GM18870 (cell line): ENCODE data around the gene ME3.
"Not testable (repeated sequence)": the region's sequence is repeated elsewhere in the genome, so short reads cannot be mapped to it uniquely, and the experiment has no call there.

Experiments
- ATAC-seq: cut with Tn5 transposase; IDR thresholded peaks from one replicate; pipeline ENCODE4 v1.9.1; 2021; ENCODE audit warnings: moderate library complexity; ENCODE audit not compliant: unreplicated experiment

Gene ME3

DNA sequence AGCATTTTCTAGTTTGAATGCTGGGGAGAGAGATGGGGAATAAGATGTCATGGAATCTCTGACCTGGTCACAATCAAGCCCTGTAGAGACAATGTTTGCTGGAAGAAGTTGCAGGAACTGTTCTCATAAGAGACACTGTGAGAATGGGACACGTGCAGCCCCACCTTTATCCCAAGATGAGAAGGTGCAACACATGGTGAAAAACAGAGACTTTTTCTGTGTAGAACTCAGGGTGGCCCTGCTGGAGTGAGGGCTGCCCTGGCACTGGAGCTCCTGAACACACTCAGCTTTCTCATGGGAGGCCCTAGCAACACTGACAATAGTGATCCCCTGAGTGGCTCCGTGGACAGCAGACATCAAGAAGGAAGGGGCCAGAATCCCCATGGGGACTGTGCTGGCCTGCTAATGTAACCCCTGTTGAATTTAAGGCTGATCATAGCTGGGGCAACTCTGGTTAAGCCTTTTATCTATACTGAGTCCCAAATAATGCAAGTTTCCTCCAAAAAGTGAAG lies 106.6 kb downstream of the ME3 start:
- ATAC-seq = no peak

DNA sequence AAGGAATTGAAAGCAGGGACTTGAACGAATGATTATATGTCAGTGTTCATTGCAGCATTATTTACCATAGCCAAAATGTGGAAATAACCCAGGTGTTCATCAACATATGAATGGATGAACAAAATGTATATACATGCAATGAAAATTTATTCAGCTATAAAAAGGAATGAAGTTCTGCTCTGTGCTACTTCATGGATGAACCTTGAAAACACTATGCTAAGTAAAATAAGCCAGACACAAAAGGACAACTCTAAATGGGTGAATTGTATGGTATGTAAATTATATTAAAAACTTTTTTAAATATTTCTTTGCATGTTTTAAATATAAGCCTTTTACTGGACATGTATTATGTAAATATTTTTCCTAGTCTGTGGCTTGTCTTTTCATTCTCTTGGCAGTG lies 107.0 kb downstream of the ME3 start:
- no peak for ATAC-seq

DNA sequence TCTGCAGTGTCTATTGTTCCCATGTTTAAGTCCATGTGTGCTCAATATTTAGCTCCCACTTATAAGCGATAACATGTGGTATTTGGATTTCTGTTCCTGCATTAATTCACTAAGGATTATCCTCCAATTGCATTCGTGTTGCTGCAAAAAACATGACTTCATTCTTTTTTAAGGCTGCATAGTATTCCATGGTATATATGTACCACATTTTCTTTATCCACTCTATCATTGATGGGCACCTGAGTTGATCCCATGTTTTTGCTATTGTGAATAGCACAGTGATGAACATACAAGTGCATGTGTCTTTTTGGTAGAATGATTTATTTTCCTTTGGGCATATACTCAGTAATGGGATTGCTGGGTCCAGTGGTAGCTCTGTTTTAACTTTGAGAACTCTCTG lies 109.6 kb downstream of the ME3 start:
- not testable (repeated sequence) for ATAC-seq

DNA sequence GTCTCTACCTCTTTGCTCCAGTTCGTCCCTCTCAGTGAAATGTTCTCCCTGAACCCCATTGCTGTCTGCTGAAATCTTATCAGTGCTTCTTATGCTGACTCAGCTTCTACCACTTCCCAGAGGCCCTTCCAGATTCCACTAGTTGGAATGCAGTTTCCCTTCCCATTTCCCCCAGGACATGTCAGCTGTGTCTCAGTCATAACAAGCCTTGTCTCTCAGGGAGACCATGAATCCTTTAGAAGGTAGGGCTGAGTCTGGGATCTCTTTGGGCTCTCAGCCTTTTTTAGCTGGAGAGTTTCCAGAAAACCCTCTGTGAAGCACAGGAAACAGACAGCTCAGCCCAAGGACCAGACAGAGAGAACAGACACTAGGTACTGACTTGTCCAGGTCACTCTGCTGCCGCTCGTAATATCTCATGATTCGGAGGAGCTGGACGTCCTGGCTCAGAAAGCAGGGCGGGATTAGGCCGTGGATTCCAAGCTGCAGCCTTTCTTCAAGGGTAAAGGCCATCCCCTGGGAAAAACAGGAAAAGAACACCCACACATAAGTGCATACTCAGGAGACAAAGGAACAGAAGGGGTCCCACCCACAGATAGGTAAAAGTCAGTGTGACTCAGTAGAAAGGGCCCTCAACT lies 113.0 kb downstream of the ME3 start:
- no peak for ATAC-seq

DNA sequence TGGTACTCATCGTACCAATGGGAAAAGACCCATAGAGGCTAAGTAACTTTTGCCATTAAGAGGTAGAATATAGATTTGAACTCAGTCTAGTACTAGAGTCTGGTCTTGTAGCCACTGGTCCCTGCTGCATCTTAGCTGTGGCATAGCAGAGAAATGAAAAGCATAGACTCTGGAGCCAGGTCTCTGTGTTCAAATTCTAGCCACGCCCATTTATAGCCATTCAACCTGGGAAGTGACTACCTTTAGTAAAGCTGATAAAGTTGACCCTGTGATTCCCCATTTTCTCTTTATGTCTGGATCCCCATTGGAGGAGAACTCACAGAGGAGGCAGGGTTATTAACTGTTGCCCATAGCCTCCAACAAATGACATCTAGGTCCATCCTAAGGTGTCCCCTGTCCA lies 113.6 kb downstream of the ME3 start:
- ATAC-seq = no peak

DNA sequence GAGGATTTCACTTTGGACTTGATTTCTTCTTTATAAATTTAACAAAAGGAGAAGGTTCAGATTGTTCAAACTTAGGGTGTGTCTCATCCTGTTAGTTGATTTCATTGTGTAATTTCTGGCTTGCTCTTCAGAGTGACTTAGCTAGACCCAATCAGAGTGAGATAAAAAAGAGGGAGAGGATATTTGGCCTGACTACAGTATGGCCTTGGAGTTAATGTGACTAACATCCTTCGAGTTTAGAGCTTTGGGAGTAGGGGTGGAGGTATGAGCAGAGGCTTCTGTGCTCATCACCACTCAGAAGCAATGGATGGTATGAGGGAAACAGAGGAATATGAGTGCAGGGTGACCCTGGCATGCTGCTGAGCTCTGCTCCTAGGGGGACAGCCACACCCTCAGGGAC lies 114.2 kb downstream of the ME3 start:
- no peak for ATAC-seq

DNA sequence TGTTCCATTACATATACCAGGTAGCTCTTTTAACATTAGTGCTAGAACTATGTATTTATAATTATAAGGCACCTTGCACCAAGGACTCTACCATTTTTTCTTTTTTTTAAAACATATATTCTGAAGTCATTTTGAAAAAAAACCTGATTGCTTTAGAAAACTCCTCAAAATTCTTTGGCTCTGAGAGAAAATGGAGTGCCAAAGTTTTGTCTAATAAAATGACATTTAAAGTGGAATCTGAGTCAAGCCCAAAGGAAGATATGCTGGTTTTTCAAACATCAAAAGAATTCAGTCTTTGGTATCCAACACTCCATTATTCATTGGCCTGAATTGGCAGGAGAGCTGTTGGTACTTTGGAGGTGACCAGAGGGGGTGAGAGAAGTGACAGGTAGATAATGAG lies 116.5 kb downstream of the ME3 start:
- ATAC-seq = no peak

DNA sequence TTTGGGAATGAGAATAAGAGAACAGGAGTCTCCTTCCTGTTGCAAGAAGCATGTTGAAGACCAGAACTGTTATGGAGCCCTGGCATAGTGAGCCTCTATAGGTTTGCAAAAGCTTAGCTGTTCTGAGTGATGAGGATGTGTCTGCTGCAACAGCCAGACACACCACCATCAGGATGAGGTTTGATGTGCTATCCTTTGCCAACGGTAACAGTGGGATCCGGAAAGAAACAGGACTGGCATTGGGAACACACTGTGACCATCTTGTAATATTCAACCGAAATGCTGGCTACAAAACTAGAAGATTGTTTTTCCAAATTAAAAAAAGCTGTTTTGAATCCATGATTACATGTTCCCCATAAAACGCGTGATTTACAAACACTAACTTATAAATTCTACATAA lies 117.0 kb downstream of the ME3 start:
- ATAC-seq = no peak

DNA sequence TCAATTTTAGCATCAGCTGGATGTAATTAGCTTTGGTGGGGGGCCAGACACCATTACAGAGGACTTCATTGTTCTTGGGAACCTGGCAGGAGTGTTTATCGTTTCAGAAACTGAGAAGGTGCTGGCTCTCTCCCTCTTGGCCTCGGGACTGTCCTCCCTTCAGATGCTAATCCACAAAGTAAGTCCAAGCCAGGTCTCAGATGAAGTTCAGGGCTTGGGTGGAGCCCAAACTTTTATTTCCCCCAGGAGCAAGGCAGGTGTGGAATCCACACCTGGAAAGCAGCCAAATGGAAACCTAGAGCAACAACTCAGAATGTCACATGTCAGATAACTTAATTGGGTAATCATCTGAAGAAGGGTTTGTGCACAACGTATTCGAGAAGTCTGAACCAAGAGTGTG lies 119.2 kb downstream of the ME3 start:
- ATAC-seq = no peak

DNA sequence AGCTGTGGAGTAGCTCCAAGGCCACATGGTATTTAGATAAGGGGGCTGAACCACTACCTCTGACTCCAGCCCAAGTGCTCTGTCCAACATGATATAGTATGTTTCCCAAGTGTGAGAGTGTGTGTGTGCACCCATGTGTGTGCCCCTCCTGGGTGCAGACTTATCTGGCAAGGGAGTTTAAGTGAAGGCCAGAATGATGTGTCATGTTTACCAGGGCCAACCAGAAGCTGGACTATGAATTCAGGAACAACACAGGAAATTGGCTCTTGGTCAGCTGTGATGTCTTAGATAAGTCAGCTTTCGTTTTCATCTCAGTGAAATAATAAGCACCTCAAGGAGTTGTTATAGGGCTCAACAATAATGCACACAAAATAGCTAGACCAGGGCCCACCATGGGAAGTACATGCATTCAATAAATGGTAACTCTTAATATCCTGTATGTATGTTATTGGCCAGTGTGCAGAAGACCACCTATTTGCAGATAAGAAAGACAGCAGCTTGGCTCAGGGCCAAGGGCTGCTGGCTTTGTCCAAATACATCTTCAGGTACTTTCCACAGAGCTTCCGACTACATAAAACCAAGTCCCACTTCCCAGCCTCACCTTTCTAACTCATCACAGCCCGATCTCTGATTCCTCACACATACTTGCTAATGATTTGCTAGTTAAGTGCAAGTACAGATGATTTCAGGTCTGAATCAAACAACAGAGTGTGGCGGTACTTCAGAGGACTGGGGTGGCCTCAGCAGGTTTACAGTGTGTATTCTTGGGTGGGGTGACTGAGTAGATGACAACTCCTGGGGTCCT lies 120.9 kb downstream of the ME3 start:
- peak; percentile 79 for ATAC-seq

DNA sequence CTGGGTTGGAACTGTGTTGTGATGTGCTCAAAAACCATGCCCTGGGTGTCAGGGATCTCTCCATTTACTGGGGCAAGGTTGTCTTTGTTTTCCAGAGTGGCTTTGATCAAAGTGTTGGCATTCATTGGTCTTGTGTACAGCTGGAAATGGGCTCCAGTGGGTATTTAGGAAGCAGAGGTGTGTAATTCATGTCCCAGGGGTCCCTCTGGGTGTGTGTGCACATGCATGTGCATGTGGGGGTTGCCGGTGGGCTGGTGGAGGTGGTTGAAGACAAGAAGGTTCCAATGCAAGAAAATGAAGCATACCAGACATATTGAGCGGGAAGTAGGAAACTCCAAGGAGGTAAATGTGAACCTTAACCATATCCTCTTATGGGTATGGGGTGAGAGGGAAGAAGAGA lies 121.7 kb downstream of the ME3 start:
- no peak for ATAC-seq

DNA sequence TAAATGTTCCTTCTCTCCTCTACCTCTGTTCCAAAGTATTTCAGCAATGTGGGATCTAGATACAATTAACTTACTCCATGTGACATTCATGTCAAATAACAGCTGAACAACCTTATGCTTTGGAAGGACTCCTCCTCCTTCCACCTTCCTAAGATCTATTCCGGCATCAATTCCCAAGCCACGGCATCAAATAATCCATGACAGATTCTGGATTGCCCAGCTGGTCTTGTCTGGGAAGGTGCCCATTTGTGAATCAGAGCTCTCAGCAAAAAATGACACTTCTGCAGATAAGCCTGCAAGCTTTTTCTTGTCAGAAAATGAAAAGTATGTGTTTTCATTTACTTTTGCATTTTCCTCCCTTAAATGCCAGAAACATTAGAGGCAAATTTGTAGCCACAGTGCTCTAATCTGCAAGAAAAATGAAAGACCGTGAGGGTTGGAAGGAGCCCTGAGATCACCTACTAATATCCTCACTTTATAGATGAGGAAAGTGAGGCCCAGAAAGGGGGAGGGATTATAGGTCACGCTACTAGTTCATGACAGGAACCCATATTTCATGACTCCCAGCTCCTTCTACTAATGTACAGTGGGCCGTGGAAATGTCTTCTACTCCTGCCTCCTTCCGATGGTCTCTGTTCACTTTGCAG lies 124.0 kb downstream of the ME3 start:
- ATAC-seq = no peak

DNA sequence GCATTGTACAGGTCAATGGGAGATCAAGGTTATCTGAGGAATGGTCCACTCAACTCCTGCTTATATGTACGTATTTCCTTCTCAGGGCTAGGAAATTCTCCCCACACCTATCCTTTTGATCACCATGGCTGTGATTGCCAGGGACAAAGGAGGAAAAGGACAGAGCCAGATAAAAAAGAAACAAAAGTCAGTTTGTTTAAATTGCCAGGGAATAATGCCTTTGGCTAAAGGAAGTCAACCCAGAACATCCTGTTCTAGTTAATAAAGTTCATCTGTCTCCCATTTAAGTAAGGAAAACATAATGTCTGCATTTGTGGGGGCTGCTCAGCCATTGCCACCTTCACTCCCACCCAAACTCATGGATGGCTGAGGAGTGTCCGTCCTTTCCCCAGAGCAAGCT lies 124.7 kb downstream of the ME3 start:
- no peak for ATAC-seq

DNA sequence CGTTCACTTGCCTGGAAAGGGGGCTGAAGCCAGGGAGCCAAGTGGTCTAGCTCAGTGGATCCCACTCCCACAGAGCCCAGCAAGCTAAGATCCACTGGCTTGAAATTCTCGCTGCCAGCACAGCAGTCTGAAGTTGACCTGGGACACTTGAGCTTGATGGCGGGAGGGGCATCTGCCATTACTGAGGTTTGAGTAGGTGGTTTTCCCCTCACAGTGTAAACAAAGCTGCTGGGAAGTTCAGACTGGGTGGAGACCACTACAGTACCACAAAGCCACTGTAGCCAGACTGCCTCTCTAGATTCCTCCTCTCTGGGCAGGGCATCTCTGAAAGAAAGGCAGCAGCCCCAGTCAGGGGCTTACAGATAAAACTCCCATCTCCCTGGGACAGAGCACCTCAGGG lies 131.1 kb downstream of the ME3 start:
- not testable (repeated sequence) for ATAC-seq

DNA sequence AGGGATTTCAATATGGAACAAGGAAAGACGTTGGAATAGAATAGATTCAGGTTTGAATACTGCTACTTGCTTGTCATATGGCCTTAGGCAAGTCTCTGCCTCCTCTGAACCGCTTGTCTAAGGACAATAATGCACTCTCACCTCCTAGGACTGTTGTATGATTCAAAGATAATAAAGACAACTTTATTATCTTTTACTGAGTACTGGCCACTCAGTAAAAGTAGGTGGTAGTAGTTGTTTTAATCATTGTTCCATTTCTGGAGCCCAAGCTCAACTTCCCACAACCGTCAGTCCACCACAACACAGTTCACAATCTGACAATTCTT lies 134.2 kb downstream of the ME3 start:
- no peak for ATAC-seq

DNA sequence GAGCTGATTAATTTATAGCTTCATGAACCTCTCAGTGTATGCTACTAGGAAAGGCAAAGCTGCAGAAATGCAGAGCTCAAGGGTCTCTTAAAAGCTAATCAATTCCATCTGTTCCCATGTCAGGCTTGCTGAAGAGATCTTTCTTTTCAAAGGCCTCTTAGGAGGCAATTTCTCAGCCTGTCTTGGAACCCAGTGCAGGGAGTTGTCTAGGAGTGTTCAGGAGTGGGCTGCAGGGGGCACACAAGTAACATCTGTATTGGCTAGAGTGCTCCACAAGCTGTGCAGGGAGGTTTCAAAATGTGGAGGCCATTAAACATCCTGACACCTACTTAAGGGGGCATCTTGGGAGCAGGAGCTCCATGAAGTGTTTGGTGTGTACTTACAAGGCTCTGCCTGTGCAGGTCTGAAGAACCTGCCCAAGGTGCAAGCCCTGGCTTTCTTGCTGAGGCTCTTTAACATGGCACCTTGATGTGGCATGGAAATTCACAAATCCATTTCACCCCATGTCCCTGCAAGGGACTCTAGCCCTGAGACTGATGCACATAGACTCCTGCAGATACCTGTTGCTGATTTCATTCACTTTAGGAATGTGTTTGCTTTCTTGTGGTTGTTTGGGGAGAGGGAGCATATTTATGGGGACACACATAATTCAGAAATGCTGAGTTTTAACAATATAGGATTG lies 134.7 kb downstream of the ME3 start:
- no peak for ATAC-seq

DNA sequence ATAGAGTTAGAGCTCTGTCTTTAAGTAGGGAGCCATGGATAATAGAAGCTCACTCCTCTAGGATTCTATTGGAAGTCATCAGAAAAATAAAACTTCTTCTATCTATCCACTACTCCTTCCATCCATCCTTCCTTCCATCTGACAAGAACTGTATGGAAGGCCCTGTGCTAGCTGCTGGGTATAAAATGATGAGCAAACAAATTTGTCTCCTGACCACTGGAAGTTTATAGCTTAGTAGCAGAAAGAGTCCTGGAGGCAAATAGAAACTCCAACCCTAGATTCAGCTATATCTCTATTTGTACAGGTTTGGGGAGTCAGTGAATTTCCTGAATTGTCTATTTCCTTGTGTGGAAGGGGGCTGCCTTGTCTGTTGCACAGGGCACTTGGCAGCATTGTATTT lies 136.6 kb downstream of the ME3 start:
- no peak for ATAC-seq

DNA sequence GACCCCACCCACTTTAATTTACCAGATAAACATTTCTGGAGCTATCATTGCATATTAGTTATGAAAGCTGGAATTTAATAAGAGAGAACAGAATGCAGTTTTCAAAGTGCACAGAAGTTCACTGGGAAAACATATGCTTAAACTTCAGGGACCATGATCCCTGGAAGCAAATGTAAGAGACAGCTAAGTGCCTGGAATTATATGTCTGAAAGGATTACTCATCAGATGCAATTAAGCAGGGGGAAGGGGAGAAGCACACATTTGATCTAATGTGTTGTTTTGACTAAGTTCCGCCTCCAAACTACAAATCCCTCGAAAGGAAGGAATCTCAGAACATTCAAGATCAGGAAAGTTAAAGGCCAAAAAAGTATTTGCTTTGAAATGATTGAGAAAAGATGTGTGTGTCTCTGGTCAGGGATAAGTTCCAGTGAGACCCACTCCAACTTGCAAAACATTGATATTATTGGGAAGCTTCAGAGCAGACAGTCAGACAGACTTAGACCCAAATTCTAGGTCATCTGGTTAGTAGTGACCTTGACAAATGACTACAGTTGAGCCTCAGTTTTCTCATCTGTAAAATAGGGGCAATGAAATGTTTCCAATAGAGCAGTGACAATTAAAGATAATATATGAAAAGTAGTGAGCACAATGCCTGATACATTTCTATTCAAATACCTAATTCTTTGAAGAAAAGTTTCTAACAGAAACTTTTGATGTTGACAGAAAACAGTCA lies 147.6 kb downstream of the ME3 start:
- ATAC-seq = no peak

DNA sequence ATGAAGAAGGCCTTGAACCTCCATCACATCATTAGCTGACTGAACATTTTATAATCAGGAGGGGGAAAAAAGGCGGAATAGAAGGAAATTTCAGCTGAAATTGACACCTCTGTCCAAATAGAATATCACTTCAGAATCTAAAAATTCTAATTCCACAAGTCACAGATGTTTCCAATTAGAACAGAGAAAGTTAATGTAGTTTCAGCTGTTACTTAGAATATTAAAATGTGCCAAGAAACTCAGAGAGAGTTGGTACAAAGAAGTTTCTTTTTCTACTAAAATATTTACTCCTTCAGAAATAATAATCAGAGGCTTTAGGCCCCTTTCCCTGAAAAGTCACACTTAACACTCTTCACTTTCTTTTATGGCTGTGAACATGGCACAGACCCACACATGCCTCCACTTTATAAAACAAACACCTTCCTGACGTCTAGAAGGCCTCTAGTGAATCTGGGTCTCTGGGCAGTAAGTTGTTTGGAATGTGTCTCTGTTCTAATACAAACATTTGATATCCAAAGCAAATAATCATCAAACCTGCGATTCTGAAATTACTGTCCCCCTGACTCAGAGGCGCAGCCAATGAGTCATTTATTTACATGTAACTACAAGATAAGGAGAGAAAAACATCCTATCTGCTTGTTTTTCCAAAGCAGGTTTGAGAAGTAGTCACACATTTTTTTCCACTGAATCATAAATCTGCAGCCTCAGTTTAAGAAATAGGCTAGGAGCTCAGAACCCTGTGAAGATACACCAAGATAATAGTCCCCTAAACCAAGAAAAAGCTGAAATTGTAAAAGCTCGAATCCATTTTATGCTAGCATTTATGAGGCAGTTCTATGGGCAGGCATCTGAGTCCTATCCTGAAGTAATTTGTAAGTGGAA lies 148.4 kb downstream of the ME3 start:
- ATAC-seq = no peak

DNA sequence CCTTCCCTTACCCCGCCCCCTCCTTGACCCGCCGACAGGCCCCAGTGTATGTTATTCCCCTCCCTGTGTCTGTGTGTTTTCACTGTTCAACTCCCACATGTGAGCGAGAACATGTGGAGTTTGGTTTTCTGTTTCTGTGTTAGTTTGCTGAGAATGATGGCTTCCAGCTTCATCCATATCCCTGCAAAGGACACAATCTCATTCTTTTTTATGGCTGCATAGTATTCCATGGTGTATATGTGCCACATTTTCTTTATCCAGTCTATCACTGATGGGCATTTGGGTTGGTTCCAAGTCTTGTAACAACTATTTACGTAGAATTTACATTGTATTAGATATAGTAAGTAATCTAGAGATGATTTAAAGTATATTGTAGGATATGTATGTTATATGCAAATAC lies 149.9 kb downstream of the ME3 start:
- ATAC-seq = not testable (repeated sequence)
